GM19452 (cell line): ENCODE data around the gene LPCAT1.

Experiments used
- ATAC-seq: cut with Tn5 transposase; IDR thresholded peaks from one replicate; pipeline ENCODE4 v1.9.1; 2021; ENCODE audit not compliant: unreplicated experiment

The LPCAT1 gene

DNA sequence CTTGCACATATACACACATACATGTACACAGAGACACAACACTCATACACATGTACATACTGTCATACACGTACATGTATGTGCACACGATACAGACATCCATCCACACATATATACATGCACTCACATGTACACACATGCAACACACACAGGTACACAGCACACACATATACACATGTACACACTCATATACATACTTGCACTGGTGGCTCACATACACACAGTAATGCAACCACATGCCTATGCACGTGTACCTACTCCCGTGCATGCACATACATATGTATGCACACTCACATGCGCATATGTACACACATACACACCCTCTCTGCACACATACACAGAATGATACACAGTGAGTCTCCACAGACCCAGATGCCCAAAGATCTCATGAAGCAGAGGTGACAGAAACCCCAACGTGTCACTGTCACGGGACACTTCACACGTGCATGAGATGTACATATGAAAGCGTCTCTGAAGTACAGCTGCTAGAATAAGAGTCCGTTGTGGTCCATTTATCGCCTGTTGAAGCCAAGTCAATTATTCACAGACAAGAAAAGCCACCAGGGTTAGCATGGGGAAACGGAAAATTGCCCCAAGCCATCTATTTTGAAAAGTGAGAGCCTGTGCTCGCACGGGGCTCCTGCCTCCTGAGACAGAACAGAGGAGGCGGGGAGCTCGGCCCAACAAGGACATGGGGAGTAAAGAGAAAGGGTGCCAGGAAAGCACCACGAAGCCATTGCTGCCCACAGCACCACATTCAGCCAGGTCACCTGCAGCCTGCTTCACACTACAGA is 24.9 kb downstream of the LPCAT1 start:
- peak; percentile 40 for ATAC-seq

DNA sequence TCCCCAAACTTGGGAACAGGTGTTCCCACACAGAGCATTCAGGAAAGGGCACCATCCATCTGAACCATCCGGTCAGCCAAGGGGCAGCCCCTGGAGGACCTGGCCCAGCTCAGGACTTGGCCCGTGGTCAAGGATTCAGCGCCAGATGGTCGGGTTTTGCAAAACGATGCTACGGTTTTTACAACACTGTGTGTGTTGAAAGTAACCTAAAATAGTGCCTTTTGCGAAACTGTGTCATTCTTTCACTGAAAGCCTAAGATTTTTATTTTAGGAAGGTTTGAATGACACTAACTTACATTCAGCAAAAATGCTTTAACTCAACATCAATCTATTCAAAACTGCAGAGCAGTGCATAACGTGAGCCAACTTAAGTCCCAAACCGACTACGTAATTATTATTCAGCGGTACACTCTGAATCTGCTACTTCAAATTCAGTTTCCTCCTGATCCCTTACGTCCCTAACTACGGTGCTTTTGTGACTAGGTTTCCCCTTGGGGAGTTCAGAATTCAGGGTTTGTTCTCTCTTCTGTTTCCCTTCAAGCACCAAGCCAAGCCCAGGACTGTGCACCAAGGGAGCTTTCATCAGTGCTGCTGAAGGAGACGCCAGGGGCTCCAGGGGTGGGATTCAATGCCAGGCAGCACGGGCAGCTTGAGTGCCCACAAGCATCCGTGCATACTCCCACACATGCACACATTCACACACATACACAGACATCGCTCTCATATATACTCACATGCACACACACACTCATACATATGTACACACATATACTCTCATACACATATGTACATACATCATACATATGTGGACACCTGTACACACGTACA is 25.8 kb downstream of the LPCAT1 start:
- peak; percentile 18 for ATAC-seq

DNA sequence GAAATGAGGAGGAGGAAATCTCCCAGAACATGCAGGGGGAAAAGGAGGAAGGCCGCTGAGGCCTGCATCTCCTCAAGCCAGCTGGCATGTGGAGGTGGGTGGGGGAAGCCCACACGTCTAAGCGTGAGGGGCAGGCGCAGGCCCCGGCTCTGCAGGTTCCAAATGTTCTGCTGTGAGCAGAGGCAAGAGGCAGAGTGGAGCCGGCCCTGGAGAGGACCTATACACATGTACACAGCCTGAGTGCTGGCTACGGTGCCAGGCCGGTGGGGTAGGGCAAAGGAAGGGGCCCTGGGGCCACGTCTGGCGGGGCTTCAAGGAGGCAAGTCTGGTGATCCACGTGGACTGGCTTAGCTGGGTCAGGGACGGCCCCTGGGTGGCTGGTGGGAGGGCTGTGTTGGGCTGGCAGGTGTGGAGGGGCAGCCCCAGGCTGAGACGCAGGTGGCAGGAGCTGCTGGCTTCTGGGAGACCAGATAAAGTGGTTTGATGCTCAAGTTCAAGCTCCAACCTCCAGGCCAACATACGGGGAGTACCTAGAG is 26.4 kb downstream of the LPCAT1 start:
- ATAC-seq, result peak; percentile 25

DNA sequence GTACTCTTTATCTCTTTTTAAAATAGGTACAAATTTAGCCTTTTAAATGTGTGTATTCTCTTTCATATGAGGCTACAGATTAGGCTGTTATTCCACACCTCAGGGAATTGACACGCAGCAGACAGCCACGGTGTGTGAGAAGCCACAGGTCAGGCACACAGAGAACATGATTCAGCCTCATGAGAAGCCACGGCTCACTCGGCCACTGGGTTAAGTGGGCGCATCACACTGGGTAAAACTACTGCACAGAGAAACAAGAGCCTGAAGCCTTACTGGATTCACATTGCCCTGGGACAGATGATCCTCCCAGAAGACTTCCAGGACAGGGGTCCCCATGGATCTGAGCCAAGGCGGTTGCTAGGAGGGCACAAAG is 28.2 kb downstream of the LPCAT1 start:
- no peak for ATAC-seq

DNA sequence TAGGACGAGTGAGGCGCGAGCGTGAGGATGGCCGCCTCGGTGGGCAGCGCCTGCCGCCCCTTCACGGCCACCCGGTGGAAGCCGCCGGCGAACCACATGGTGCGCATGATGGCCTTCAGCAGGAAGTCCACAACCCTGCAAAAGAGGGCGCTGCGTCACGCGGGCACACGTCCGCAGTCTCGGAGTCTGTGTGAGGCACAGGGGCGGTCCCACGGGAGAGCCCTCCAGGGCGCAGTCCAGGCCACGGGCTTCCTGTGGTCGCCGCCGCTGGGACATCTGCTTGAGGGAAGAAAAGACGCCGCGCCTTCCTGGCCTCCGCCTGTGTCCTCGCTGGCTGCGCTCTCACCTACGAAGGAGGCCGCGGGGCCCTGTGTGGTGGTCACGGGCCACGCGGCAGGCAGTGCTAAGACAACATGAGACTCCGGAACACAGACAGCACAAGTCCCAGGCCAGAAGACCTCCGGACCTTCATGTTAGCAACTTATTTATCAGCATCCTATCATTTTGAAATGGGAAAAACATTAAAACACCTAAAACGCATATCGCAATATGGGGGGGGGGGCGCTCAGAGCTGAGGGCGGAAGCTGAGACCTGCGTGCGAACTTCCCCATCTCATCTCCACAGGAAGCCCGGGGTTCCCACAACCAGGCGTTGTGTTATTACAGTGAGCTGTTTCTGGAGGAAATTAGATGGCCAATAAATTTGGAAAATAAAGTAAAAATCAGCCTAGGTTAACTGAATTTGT is 28.8 kb downstream of the LPCAT1 start:
- peak; percentile 40 for ATAC-seq

DNA sequence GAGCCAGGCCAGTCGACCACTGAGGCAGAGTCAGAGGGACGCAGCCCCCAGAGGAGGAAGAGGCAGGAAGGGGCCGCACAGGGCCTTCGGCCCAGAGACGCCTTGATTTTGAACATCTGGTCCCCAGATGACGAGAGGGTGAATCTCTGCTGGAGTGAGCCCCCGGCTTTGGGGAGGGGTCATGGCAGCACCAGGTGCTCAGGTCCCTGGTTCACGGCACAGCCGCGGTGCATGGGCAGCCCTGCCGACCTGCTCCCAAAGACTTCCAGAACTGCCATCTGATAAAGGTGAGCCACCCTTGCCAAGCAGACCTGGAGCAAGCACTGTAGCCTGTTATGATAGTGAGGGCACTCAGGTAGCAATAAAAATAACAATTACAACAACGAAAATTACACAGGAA is 29.8 kb downstream of the LPCAT1 start:
- no peak for ATAC-seq

DNA sequence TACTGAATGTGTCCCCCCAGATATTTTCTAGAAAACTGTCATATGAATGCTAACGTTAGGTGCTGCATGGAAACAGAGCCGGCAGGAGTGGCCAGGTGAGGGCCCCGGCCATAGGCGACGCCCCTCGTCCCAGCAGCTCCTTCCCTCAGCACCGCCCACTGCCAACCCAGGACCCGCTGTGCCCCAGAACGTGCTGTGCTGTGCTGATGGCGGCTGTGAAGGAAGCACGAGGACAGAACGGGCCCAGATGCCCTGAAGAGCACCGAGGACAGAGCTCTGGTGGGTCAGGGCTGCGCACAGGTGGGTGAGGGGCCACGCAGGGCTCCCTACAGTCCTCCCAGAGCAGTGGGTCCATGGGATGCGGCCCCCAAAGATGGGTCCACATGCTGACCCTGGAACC is 30.3 kb downstream of the LPCAT1 start:
- ATAC-seq, result no peak

DNA sequence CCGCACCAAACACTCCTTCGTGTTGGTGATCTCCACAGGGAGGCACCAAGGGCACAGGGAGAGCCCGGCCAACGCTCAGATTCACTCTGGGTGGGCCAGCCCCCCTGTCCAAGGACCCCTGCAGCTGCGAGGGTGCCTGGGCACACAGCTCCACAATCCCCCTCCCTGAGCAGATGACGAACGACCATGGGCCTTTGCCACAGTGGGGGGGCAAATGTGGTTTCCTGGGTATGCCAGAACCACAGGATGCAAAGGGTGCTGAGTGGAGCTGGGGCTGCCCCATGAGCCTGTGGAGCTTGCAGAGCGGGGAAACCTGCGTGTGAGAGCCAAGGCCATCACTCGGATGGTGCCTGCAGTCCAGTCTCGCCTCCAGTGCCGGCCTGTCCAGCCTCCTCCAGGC is 31.0 kb downstream of the LPCAT1 start:
- no peak for ATAC-seq

DNA sequence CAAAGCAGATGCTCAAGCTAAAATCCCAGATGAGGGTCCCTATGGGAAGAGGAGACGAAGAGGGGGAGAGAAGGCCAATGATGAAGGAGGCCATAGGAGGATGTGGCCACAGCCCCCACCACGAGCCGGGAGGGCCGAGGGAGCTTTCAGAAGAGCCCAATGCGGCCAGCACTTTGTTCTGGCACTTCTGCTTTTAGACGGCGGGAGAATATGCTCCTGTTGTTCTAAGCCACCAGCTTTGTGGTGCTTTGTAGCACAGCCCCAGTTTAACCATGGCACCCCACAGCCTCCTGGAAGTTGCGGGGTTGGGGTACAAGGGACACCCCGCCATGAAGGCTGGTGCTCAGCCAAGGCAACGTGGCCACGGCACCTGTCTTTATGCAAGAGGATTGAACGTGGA is 33.4 kb downstream of the LPCAT1 start:
- ATAC-seq, result no peak

DNA sequence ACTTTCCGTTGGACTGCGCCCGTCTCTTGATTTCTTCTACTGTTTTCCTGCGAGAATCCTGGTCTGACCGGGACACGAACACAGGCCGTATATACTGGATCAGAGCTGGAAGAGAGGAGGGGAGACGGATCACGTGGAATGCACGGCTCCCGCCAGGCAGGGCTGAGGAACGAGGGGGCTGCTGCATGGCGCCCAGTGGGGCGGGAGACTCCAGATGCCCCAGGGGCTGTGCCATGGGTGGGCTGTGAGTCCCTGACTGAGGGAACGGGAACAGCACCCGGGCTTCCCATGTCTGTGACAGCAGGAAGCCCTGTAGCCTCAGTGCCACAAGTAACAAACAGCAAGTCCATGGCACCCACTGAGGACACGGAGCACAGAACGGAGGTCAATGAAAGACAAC is 34.0 kb downstream of the LPCAT1 start:
- ATAC-seq, result no peak

DNA sequence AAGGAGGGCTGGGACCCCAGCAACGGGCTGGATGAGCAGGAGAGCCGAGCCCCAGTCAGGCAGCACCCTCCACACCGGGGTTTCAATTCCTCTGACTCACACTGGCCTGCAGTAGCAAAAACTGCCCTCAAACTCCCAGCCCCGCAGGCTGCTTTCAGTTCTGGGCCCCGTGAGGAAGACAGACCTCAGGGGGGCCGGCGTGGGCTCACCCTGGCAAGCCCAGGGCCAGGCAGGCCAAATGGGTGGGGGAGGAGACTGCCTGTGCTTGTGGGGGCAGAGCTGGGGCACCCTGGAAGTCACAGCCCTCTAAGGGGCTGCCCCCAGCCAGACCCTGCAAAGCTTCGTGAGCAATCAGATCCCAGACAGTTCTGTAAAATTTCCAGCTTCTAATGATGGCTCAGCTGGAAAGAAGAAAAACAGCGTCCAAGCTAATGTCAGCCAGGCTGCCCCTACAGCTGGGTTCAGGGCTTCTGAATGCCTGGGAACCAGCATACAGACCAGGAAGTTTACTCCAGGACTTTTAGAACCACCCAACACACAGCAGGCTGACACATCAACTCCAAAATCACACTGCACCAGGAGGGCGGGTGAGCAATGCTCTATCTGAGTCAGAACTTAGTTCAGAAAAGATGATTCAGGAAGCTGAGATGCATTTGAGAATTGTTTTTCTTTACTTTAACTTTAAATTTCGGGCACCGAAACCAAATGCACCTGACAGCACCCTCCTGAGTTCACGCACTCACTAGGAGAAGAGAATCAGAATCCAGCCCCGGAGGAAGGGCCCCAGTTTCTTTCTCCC is 34.7 kb downstream of the LPCAT1 start:
- ATAC-seq, result peak; percentile 40

DNA sequence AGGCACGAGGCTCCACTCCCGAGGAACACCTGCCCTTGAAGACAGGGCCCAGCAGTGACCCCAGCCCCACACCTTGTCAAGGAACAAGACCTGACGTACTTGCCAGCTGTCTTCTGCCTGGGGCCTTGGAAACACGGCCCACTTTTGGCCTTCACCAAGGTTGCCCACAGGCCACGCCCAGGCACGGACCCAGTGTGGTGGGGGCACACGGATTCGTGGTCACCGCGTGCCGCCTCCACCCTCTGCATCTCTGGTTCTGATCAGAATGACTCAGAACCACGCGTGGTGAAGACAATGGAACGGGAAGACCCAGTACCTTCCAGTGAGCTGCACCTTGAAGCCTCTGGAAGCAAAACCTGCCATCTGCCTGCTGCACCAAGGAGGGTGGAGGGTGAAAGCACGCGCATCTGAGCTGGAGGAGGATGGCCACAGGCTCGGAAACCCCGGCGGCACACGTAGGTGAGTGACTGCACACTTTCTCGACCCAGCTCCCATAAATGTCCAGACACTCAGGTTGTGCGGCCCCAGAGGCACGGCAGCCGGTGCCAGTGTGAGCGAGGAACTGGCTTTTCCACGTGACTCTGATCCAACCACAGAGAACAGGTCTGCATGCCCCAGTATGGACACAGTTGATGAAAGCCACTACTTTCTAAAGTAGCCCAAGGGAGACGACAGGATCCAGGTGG is 36.5 kb downstream of the LPCAT1 start:
- ATAC-seq, result no peak

DNA sequence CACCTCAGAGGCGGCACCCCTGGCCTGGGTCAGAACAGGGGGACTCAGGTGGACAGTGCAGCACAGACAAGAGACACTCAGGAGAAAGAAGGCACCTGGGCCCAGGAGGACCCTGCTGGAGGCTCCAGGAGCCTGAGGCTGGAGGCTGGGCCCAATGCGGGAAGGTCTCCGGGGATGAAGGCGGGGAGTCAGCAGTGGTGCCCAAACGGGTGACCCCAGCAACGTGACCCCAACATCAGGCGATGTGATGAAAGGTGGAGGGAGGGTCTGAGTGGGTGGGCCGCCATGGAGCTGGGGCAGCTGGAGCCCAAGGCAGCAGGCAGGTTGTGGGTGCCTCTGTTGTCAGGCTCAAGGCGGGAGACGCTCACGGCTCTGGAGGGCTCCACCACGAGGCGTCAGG is 37.5 kb downstream of the LPCAT1 start:
- no peak for ATAC-seq

DNA sequence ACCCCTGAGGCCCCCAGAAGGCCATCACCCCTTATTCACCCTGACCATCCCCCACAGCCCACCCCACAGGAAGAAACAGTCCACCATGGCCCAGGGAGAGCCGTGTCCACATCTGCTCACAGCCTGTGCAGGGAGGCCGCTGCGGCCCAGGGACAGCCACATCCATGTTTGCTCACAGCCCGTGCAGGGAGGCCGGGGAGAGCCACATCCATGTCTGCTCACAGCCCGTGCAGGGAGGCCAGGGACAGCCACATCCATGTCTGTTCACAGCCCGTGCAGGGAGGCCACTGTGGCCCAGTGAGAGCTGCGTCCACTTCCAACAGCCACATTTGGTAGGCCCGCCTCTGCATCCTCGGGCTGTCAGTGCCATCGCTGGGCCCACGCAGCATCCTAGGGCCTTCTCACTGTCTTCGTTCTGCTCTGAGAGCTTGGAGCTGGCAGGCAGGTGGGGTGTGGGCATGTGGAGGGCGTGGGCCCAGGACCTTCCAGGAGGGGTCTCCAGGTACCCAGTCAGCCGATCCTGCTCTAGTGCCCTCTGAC is 38.1 kb downstream of the LPCAT1 start:
- ATAC-seq, result no peak

DNA sequence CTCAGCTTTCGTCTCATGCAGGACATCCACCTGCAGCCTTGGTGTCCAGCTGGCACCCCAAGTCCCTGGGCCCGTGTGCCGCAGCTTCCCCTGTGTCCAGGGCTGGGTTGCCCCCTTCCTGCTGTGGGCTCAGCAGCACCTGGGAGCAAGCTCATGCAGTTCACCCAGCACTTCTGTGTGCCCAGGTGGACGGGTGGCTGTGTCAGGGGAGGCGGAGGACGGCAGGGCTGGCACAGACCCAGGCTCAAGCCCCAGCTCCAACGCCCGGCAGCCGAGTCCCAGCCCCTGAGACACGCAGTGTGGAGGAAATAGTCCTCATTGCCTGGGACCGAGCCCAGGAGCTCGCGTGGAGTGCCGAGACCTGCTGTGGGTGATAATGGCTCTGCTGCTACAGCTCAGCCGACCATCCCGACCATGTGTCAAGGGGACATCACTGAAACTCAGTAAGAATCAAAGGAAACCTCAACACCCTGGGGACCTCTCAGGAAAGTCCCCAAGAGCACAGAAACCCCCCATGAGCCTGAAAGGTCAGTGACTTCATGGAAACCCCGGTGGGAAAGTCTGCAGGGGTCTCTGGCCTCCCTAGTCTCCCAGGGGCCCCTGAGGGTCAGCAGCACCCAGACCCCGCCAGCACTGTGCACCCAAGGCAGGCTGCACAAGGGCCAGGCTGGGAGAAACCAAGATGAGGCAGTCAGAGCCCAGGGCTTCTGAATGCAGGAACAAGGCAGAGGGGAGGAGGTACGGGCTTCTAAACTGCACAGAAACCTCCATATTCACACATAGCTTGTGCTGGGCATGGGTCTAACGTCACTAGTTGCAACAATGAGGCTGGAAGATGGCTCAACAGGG is 38.8 kb downstream of the LPCAT1 start:
- ATAC-seq, result peak; percentile 59

DNA sequence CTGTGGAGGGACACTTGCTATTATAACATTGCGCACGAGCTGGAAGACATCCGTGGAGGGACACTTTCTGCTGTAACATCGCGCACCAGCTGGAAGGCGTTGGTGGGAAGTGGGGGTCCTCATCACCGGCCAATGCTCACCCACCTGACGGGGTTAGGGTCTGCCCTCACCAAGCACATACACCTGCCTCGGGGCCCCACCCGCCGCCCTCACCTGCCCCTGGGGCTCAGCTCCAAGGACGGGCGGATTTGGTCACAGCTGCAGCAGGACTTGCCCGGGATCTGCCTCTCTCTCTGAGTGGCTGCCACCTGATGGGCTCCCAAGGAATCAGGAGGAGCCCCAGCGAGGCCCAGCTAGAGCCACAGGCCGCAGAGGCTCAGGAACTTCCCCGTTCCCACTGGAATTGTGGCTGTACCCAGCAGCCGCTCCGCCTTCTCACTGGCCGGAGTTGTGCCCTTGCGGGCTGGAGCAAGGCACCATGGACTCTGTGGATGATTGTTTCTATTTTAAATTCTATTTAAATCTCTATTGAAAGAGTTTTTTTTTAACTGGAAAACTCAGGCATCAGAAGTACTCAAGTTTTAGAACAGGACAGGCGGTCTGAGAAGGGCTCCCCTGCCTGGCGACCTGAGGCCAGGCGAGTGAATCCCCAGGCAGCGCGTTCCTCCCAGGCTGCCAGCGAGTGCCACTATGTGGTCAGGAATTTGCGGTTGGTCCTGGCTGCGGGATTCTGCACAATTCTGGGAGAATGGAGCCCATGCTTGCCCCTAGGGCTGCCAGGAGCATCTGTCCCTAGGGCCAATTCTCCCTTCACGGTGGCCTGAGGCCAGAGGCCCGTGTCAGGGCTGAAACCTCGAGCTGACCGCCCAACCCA is 39.7 kb downstream of the LPCAT1 start:
- ATAC-seq, result peak; percentile 0

DNA sequence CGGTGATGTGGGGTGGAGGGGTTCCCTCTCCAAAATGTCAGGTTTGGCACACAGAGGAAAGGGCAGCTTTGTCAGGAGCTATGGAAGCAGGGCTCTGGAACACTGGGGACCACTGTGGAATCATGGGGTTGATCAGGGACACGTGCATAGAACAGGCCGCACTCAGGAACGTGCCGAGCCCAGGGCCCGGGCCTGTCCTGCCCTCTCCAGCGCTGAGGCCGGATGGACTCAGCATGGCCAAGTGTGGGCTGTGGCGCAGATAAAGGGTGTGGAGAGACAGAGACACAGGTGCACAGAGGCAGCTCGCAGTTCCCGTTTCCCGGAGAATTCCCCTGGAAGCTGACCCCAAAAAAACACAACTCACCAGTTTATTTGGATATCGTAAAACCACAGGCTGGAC is 40.7 kb downstream of the LPCAT1 start:
- ATAC-seq, result no peak

DNA sequence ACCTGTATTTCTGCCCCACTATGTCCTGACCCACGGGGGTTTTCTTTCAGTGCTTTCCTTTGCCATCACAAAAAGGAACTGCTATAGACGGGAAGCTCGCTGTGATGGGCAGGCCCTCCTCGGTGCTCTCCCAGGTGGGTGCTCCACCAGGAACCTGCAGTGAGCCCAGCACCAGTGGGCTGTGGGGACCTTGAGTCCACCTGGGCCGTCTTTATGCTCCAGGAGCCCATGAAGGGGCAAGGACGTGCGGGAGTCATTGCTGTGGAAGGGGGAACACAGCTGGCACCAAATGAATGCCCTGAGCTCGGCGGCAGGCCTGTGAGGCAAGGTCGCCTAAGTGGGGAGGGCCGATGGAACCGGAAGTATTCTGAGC is 41.8 kb downstream of the LPCAT1 start:
- no peak for ATAC-seq
